Effector memory CD8-positive, alpha-beta T cell (primary cell): ENCODE measurements around the gene NAGA.

Experiments
- ATAC-seq: fragments of 150-1000 bp; cut with Tn5 transposase; replicated peaks from 2 replicates; pipeline ENCODE4 v1.10.0; 2021; ENCODE audit warnings: mild to moderate bottlenecking, moderate library complexity
- DNase-seq, 3 experiments: peaks; one replicate each; pipeline ENCODE4 v3.0.0; 2021
- H3K27ac Mint-ChIP-seq, 2 donors: one replicate each; pipeline ENCODE4 v1.8.0; 2022; ENCODE audit warnings: mild to moderate bottlenecking in 2 of 2, mixed read lengths in 2 of 2, moderate library complexity in 2 of 2
- H3K27me3 Mint-ChIP-seq, 2 donors: one replicate each; pipeline ENCODE4 v1.8.0; 2022; ENCODE audit warnings: mixed read lengths in 2 of 2
- H3K36me3 Mint-ChIP-seq: one replicate; pipeline ENCODE4 v1.8.0; 2022; ENCODE audit warnings: mild to moderate bottlenecking, moderate library complexity, mixed read lengths; ENCODE audit not compliant: insufficient read depth
- H3K4me1 Mint-ChIP-seq, 2 donors: one replicate each; pipeline ENCODE4 v1.8.0; 2022; ENCODE audit warnings: low read depth in 2 of 2, mixed read lengths in 2 of 2
- H3K4me3 Mint-ChIP-seq, 2 donors: one replicate each; pipeline ENCODE4 v1.8.0; 2022; ENCODE audit warnings: mild to moderate bottlenecking in 2 of 2, mixed read lengths in 2 of 2, moderate library complexity in 2 of 2
- H3K9me3 Mint-ChIP-seq, 2 donors: one replicate each; pipeline ENCODE4 v1.8.0; 2022; ENCODE audit warnings: mixed read lengths in 2 of 2

NAGA gene

GRCh38 chr22:42050641-42051180 is 19.9 kb downstream of the NAGA start:
- H3K36me3 Mint-ChIP-seq: no peaks in the 10 kb centered on the region
- DNase-seq (no peak), ATAC-seq (no peak)
- no peaks in the 10 kb centered on the region for H3K4me1 Mint-ChIP-seq
- no peak overlapping the region for H3K4me3 Mint-ChIP-seq
- H3K27ac Mint-ChIP-seq: no peak overlapping the region
- H3K9me3 Mint-ChIP-seq: no peaks in the 10 kb centered on the region
- H3K27me3 Mint-ChIP-seq: no peaks in the 10 kb centered on the region

GRCh38 chr22:42041784-42042183 is 28.8 kb downstream of the NAGA start:
- peaks cover 2% of the 10 kb centered on the region for H3K36me3 Mint-ChIP-seq
- no peak for DNase-seq

GRCh38 chr22:42039271-42039670 is 31.3 kb downstream of the NAGA start:
- no peak for DNase-seq
- H3K36me3 Mint-ChIP-seq: peaks cover 2% of the 10 kb centered on the region

More at GRCh38 chr22:42041784-42042183, 28.8 kb downstream of the NAGA start:
- Mint-ChIP-seq H3K4me1 (no peaks in the 10 kb centered on the region), H3K27me3 (peaks cover 0 to 8% of the 10 kb centered on the region in 2 donors), H3K4me3 (no peak overlapping the region), H3K9me3 (peaks cover 5 to 7% of the 10 kb centered on the region in 2 donors), H3K27ac (no peak overlapping the region)
- no peak for ATAC-seq

GRCh38 chr22:42035256-42035655 is 35.4 kb downstream of the NAGA start:
- peaks cover 2% of the 10 kb centered on the region for H3K36me3 Mint-ChIP-seq
- no peak overlapping the region for H3K4me3 Mint-ChIP-seq
- DNase-seq: no peak
- peaks cover 5 to 8% of the 10 kb centered on the region in 2 donors for H3K9me3 Mint-ChIP-seq
- ATAC-seq: no peak
- no peaks in the 10 kb centered on the region for H3K27me3 Mint-ChIP-seq
- H3K27ac Mint-ChIP-seq: no peak overlapping the region
- no peaks in the 10 kb centered on the region for H3K4me1 Mint-ChIP-seq

More at GRCh38 chr22:42039271-42039670, 31.3 kb downstream of the NAGA start:
- no peak for ATAC-seq
- H3K4me3 Mint-ChIP-seq: no peak overlapping the region
- H3K27ac Mint-ChIP-seq: no peak overlapping the region
- peaks cover 7 to 8% of the 10 kb centered on the region in 2 donors for H3K9me3 Mint-ChIP-seq
- H3K27me3 Mint-ChIP-seq: peaks cover 0 to 8% of the 10 kb centered on the region in 2 donors
- no peaks in the 10 kb centered on the region for H3K4me1 Mint-ChIP-seq

GRCh38 chr22:42033263-42034181 is 37.1 kb downstream of the NAGA start:
- ATAC-seq (no peak), DNase-seq (no peak)
- Mint-ChIP-seq H3K9me3 (peaks cover 5 to 8% of the 10 kb centered on the region in 2 donors), H3K36me3 (peaks cover 2% of the 10 kb centered on the region), H3K4me1 (no peaks in the 10 kb centered on the region), H3K27me3 (no peaks in the 10 kb centered on the region), H3K4me3 (no peak overlapping the region), H3K27ac (no peak overlapping the region)

- DNase-seq (no peak), ATAC-seq (no peak)
- Mint-ChIP-seq H3K9me3 (no peaks in the 10 kb centered on the region), H3K27me3 (no peaks in the 10 kb centered on the region), H3K4me3 (no peak overlapping the region), H3K4me1 (peaks cover 0 to 6% of the 10 kb centered on the region in 2 donors), H3K27ac (no peak overlapping the region), H3K36me3 (no peaks in the 10 kb centered on the region)
Measured at GRCh38 chr22:42026705-42027104, 43.9 kb downstream of the NAGA start.

GRCh38 chr22:42025421-42025820 is 45.2 kb downstream of the NAGA start:
- Mint-ChIP-seq H3K27ac (no peak overlapping the region), H3K4me3 (no peak overlapping the region), H3K4me1 (peaks cover 0 to 6% of the 10 kb centered on the region in 2 donors), H3K9me3 (no peaks in the 10 kb centered on the region), H3K36me3 (no peaks in the 10 kb centered on the region), H3K27me3 (no peaks in the 10 kb centered on the region)
- ATAC-seq: no peak
- DNase-seq: no peak

- DNase-seq (no peak), ATAC-seq (no peak)
- Mint-ChIP-seq H3K9me3 (no peaks in the 10 kb centered on the region), H3K27ac (peak overlapping the region in 1 of 2 donors; percentile 75), H3K4me1 (peaks cover 0 to 6% of the 10 kb centered on the region in 2 donors), H3K27me3 (peaks cover 3 to 24% of the 10 kb centered on the region in 2 donors), H3K4me3 (no peak overlapping the region), H3K36me3 (no peaks in the 10 kb centered on the region)
Measured at GRCh38 chr22:42022162-42022847, 48.3 kb downstream of the NAGA start.

- no peak for ATAC-seq
Measured at GRCh38 chr22:42021571-42021970, 49.0 kb downstream of the NAGA start.

GRCh38 chr22:42018224-42018623 is 52.4 kb downstream of the NAGA start:
- H3K27me3 Mint-ChIP-seq: peaks cover 23 to 50% of the 10 kb centered on the region in 2 donors
- H3K9me3 Mint-ChIP-seq: no peaks in the 10 kb centered on the region
- no peak overlapping the region for H3K4me3 Mint-ChIP-seq
- ATAC-seq (no peak), DNase-seq (no peak)
- H3K27ac Mint-ChIP-seq: no peak overlapping the region
- no peaks in the 10 kb centered on the region for H3K36me3 Mint-ChIP-seq
- H3K4me1 Mint-ChIP-seq: peaks cover 0 to 6% of the 10 kb centered on the region in 2 donors

More at GRCh38 chr22:42021571-42021970, 49.0 kb downstream of the NAGA start:
- Mint-ChIP-seq H3K36me3 (no peaks in the 10 kb centered on the region), H3K27me3 (peaks cover 10 to 31% of the 10 kb centered on the region in 2 donors), H3K27ac (peak overlapping the region in 1 of 2 donors; percentile 75), H3K9me3 (no peaks in the 10 kb centered on the region), H3K4me1 (peaks cover 0 to 6% of the 10 kb centered on the region in 2 donors), H3K4me3 (no peak overlapping the region)
- DNase-seq: no peak

- no peak overlapping the region for H3K4me3 Mint-ChIP-seq
- no peaks in the 10 kb centered on the region for H3K36me3 Mint-ChIP-seq
- H3K9me3 Mint-ChIP-seq: no peaks in the 10 kb centered on the region
- no peak overlapping the region for H3K27ac Mint-ChIP-seq
- H3K27me3 Mint-ChIP-seq: peaks cover 23 to 50% of the 10 kb centered on the region in 2 donors
- DNase-seq (no peak), ATAC-seq (no peak)
- no peaks in the 10 kb centered on the region for H3K4me1 Mint-ChIP-seq
Measured at GRCh38 chr22:42016111-42016510, 54.5 kb downstream of the NAGA start.

- Mint-ChIP-seq H3K4me3 (no peak overlapping the region), H3K27ac (no peak overlapping the region), H3K36me3 (no peaks in the 10 kb centered on the region), H3K27me3 (peaks cover 23 to 36% of the 10 kb centered on the region in 2 donors), H3K9me3 (peaks cover 0 to 3% of the 10 kb centered on the region in 2 donors), H3K4me1 (no peaks in the 10 kb centered on the region)
- DNase-seq (no peak), ATAC-seq (no peak)
Measured at GRCh38 chr22:42013385-42013784, 57.2 kb downstream of the NAGA start.

- H3K4me1 Mint-ChIP-seq: no peaks in the 10 kb centered on the region
- ATAC-seq (no peak), DNase-seq (no peak)
- no peaks in the 10 kb centered on the region for H3K36me3 Mint-ChIP-seq
- peaks cover 0 to 3% of the 10 kb centered on the region in 2 donors for H3K9me3 Mint-ChIP-seq
- H3K4me3 Mint-ChIP-seq: no peak overlapping the region
- peaks cover 10 to 15% of the 10 kb centered on the region in 2 donors for H3K27me3 Mint-ChIP-seq
- no peak overlapping the region for H3K27ac Mint-ChIP-seq
Measured at GRCh38 chr22:42010778-42011177, 59.8 kb downstream of the NAGA start.
